HG03060 (cell line): Measurements from ENCODE around the gene QDPR.

ENCODE experiments used
- ATAC-seq: cut with Tn5 transposase; IDR thresholded peaks from one replicate; pipeline ENCODE4 v1.9.1; 2021; ENCODE audit warnings: low read depth, moderate number of reproducible peaks; ENCODE audit not compliant: unreplicated experiment

The QDPR gene

GRCh38 chr4:17528551-17529165, 16.8 kb upstream of the QDPR start:
- no peak for ATAC-seq

DNA sequence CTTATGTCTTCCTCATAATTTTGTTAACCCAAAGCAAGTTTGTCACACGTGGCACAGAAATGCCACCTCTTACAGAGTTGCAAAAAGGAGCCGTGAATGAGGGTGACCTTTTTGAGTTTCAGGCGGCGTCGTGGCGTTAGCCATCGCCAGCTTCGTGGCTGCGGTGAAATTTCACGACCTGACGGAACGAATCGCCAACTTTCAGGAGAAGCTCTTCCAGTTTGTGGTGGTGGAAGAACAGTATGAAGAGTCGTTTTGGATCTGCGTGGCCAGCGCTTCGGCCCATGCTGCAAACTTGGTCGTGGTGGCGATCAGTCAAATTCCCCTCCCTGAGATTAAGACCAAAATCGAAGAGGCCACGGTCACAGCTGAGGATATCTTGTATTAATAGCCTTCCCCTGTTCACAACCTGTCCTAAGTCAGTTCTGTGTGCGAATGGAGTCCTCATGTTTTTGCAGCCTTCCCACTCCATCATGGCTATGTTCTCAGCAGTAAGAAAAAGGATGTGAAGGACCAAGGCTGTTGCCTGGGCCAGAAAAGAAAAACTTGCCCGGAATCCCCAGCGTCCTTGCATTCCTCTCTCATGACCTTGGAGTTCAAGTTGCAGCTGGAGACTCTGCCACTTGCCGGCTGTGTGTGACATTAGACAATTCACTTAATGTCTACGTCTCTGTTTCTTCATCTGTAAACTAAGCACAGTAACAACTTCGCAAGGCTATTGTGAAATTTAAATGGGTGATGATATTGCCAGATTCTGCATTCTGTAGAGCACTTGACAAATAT, 15.0 kb upstream of the QDPR start:
- ATAC-seq, result no peak

DNA sequence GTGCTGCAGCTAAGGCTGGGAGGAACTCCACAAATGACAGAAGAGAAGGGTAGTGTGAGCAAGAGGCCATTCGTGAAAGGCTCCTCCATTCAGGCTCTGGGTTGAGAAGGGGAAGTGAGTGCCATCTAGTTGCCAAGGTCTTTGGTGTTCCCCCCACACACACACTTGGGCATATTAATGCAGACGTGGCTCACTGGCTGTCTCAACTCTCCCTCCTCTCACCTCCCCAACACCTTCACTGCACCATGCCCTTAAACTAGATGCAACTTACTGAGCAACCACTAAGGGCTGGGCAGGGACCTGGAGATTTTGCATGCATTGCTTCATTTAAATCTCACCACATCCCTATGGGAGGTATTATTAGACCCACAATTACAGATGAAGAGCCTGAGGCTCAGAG, 11.8 kb upstream of the QDPR start:
- ATAC-seq, result no peak

- ATAC-seq, result no peak
Observed at GRCh38 chr4:17521595-17521994, 9.7 kb upstream of the QDPR start.

DNA sequence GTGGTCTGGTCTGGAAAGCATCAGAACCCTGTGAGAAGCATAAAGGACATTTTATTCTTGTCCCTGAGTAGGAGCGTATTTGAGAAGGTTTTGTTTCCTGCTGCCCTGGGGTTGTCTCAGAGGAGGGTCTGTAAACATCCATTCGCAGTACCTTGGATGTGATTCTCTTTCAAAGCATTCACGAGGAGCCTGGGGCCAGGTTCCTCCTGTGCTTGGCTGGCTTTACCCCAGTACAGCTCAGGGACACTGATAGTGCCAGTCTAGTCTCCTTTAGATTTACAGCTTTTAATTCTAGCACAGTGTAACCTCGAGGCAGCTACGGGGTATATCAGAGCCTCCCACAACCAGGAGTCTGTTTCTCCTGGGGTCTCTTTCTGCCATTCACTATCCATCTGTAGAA, 5.8 kb upstream of the QDPR start:
- no peak for ATAC-seq

DNA sequence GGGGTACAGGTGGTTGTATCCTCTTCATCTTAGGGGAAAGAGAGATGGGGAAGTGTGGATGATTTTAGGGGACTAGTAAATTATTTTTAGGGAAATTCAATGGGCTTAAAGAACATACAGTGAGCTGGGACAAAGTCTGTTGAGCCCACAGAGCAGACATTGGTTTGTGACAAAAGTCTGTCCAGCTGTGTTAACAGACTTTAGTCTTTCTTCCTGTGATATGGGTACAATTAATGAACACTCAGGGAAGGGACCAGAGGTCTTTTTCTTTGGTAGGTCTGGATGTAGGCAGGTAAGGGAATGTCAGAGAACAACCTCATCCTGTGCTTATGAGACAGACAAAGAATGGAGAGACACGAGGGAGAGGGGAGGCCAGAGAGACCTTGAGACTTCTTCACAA, 5.1 kb upstream of the QDPR start:
- no peak for ATAC-seq

DNA sequence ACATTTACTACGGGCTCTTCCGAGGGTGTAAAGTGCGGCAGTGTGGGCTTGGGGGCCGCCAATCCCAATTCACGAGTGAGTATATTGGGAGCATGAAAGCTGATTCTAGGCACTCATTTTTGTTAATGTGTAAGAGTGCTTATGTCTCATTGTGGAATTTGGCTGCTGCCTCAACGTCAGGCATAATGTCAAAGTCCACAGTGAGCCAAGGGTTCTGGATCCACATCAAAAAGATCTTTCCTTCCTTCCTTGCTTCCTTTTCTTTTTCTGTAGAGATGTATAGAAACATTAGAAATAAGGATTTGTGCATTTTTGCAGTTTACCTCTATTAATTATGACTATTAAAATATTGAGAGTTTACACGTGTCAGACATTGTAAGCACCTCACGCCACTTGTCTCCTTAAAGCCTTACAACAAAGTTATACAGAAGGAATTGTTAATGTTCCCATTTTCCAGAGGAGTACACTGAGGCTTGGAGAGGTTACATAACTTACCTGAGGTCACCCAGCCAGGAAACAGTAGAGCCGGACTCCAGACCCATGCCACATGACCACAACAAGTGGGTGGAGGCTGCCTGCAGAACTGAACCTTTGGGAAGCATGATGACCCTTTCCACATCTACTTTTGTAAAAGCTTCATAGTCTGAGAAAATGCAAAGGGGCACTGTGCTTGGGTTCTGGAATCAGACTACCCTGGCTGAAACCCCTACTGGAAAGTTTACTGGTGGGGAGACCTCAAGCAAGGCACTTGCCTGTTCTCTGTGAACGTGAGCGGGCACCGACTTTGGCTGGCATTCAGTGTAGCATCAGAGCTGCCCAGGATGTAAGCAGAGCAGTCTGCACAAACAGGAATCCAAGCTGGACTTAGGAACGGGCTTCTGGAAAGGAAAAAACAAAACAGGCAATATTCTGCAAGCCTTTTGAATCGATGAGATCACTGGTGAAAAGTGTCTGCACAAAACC, 3.8 kb upstream of the QDPR start:
- no peak for ATAC-seq

DNA sequence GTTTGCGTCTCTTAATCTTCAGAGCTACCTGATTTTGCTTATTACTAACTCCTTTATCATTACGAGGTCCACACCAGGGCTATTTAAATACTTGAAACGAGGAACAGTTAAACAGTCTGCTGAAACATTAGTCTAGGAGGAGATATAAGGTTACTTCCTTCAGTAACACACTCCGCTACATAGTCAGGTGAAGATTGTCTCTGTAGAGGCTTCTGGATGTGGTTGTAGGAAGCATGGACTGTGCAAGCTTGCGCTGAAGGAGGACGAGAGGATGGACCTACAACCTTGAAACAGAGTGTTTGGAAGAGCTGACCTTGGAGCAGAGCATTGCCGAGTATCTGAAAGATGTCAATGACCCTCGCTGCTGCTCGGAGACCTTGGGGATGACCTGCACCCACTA, 3.0 kb upstream of the QDPR start, which contains the start of gene CLRN2:
CLRN2 (plus strand) TSS at position 301 of the 400 bp plus-strand sequence. CDS start 102 bp downstream, outside the sequence.
- ATAC-seq, result no peak

- ATAC-seq, result no peak
Observed at GRCh38 chr4:17512973-17513665, 1.2 kb upstream of the QDPR start.

DNA sequence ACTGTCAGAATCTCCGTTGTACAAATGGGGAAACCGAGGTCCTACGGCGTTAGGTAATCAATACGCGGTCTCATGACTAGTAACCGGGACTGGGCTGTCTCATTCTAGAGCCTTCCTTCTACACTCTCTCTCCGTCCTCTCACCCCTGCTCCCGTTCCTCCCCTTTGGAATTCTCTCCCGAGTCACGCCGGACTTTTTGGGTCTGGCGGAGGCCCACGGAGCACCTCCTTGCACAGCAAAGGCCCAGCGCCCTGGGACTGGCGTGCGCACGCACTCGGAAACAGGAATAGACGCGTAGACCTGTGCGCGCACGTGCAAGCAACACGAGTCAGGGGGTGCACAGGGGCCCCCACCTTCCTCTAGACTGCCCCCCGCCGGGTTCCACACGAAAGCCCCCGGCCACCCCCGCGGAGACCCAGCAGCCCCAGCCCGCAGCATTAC, 361 bp downstream of the QDPR start:
- peak; percentile 27 for ATAC-seq

GRCh38 chr4:17511051-17511450, 839 bp downstream of the QDPR start:
- ATAC-seq, result no peak

- no peak for ATAC-seq
Observed at GRCh38 chr4:17510582-17510981, 1.3 kb downstream of the QDPR start.

GRCh38 chr4:17504081-17504480, 7.8 kb downstream of the QDPR start:
- no peak for ATAC-seq

GRCh38 chr4:17502756-17503155, 9.1 kb downstream of the QDPR start:
- ATAC-seq, result no peak

DNA sequence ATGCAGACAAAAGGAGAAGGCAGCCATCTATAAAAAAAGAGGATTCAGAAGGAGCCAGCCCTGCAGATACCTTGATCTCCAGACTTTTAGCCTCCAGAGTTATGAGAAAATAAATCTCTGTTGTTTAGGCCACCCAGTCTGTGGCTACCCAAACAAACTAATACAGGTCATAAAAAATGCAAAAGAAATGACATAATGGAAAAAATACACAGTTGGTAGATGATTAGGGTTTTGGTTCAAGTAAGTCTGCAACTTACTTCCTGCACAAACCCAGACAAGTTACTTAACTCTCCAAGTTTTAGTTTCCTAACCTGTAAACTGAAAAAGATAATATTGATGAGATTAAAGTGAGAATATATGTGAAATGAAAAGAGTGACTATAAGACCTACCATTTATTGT, 11.3 kb downstream of the QDPR start:
- ATAC-seq, result no peak

DNA sequence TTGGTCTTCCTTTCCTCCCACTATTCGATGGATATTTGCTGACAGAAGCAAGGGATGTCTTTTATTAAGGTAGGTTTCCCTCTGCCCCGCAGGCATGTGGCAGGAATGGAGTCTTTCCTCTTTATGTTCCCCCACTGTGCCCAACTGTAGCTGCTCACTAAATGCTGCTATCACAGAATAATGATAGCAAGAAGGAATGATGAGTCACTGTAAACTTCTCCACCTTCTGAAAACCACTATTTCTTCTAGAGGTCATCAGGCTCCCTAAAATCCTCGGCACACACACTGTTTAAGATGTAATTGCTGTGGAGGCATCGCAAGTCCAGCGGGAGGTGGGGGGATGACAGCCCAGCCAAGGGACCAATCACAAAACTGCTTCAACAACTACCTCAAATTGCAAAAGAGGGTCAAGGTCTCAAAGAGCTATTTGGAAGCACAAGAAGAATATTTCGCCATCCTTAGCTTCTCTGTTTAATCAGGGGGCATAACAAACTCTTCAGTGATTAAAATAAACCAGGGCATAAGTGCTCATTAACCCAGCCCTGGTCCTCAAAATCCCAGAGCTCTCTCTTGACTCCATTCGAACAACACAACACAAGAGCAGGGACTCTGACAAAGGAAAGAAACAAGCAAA, 13.9 kb downstream of the QDPR start:
- ATAC-seq, result no peak

DNA sequence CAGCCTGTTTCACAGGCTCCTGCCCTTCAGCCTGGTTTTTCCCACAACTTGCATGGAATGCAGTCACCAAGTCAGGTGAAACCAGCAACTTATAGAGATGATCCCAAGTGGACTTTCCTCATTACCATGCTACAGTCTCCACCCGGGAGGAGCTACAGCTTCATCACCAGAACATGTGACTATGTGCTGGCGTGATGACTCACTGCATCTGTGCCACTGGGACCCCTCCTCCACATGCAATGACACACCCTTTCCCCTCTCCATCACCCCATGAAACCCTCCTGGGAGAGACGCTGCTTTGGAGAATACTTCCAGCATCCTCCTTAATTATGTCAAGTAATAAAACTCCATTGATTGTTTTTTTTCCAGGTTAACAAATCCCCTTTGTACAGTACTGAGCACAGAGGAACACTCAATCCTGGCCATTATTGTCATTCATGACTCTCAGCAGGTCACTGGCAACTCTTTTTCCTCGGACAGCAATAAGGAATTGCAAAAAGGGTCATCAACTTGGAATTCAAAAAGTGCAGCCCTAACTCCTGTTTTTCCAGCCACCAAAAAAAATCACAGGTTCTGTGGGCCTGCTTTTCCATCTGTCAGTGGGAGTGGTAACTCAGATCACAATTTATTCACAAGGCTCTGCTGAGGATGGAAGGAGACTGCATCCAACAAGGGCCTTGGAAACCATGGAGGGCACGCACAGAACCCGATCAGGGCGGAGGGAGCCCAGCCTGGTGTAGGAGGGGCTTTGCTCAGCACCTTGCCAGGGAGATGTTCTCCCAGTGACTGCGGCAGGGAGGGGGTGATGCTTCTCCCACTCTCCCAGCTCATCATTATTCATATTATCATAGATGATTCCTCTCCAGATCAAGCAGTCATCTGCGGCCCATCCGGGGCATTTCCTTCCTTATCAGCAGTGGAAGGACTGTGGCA, 17.4 kb downstream of the QDPR start:
- no peak for ATAC-seq

- no peak for ATAC-seq
Observed at GRCh38 chr4:17493619-17494018, 18.3 kb downstream of the QDPR start.

- no peak for ATAC-seq
Observed at GRCh38 chr4:17492876-17493275, 19.0 kb downstream of the QDPR start.
